ENCODE data around the gene CBX1. TPM values are rescaled to one million over a fixed set of nuclear protein-coding genes. Genes with fewer than 3 reads are reported as not detected.

Gene CBX1
- total and polyA plus RNA-seq, 2 of the 13 experiments (the other 11 are each of a cell fraction or from before 2014, with no cell fraction given), result 17.8 to 108 TPM

DNA sequence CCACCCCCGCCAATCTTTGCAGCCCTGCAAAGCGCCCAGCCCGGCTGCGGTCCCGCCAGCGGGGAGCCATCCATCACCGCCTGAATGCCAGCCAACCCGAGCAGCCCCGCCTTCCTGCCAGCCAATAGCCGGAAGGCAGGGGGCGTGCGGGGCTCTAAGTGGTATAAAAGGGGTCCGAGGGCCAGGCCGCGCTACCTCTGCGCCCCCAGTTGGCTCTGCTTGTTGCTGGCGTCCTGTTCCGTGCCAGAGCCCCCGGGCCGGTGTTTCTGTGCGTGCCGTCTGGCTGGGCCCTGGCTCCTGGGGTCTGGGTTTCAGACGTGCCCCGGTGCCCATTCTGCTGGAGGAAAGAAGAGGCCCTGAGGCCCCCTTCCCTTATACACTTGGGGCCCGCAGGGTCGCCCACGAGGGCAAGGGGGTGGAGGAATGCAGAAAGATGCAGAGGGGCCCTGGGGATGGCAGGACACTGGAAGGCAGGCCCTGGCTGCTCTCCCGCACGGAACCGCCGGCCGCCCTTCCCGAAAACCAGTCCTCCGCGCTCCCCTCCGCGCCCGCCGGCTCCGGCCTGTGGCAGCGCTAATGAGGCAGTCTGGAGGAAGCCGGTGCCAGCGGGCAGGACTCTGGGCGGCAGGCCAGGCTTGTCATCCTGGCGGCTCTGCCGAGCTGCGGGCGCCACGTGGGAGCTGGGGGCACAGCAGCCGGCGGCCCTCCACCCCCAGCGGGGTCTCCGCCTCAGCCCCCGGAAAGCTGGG, 77.7 kb downstream of the CBX1 start (continued):
- TF ChIP-seq, protein P1, sequence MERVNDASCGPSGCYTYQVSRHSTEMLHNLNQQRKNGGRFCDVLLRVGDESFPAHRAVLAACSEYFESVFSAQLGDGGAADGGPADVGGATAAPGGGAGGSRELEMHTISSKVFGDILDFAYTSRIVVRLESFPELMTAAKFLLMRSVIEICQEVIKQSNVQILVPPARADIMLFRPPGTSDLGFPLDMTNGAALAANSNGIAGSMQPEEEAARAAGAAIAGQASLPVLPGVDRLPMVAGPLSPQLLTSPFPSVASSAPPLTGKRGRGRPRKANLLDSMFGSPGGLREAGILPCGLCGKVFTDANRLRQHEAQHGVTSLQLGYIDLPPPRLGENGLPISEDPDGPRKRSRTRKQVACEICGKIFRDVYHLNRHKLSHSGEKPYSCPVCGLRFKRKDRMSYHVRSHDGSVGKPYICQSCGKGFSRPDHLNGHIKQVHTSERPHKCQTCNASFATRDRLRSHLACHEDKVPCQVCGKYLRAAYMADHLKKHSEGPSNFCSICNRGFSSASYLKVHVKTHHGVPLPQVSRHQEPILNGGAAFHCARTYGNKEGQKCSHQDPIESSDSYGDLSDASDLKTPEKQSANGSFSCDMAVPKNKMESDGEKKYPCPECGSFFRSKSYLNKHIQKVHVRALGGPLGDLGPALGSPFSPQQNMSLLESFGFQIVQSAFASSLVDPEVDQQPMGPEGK (CRISPR knock-in tag; IDR thresholded peaks at IDR 0.05), result peak; percentile 45
- no peak for TF ChIP-seq NFE2 (CRISPR knock-in tag; IDR thresholded peaks at IDR 0.05)
- no peak for TF ChIP-seq DR1 (CRISPR knock-in tag; IDR thresholded peaks at IDR 0.05)
- TF ChIP-seq HNRNPH1 (optimal IDR thresholded peaks at IDR 0.05; ENCODE audit: low read depth, low read length), result no peak
- TF ChIP-seq RFX3 (CRISPR knock-in tag; IDR thresholded peaks at IDR 0.05), result no peak
- no peak for TF ChIP-seq PHB2 (IDR thresholded peaks at IDR 0.05; ENCODE audit: partially characterized antibody)
- TF ChIP-seq HDAC6 (IDR thresholded peaks at IDR 0.05; ENCODE audit: low read depth, low read length), result no peak
- no peak for TF ChIP-seq TFE3 (CRISPR knock-in tag; IDR thresholded peaks at IDR 0.05)
- TF ChIP-seq GRHL1 (CRISPR knock-in tag; conservative IDR thresholded peaks at IDR 0.05), result no peak
- TF ChIP-seq RARA (CRISPR knock-in tag; IDR thresholded peaks at IDR 0.05), result no peak
- no peak for TF ChIP-seq ZNF432 (CRISPR knock-in tag; IDR thresholded peaks at IDR 0.05; ENCODE audit: borderline replicate concordance)
- no peak for TF ChIP-seq ZNF790 (CRISPR knock-in tag; IDR thresholded peaks at IDR 0.05; ENCODE audit: borderline replicate concordance)
- TF ChIP-seq DZIP1 (CRISPR knock-in tag; IDR thresholded peaks at IDR 0.05), result 0 out of 2 replicates have a peak, but pooled peaks have one; percentile 66
- TF ChIP-seq, protein P2, sequence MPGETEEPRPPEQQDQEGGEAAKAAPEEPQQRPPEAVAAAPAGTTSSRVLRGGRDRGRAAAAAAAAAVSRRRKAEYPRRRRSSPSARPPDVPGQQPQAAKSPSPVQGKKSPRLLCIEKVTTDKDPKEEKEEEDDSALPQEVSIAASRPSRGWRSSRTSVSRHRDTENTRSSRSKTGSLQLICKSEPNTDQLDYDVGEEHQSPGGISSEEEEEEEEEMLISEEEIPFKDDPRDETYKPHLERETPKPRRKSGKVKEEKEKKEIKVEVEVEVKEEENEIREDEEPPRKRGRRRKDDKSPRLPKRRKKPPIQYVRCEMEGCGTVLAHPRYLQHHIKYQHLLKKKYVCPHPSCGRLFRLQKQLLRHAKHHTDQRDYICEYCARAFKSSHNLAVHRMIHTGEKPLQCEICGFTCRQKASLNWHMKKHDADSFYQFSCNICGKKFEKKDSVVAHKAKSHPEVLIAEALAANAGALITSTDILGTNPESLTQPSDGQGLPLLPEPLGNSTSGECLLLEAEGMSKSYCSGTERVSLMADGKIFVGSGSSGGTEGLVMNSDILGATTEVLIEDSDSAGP (CRISPR knock-in tag; IDR thresholded peaks at IDR 0.05; ENCODE audit: borderline replicate concordance), result peak; percentile 69; the same call in 1 of the 2 replicates
- TF ChIP-seq PLRG1 (conservative IDR thresholded peaks at IDR 0.05), result no peak
- no peak for TF ChIP-seq NR2F2 (IDR thresholded peaks at IDR 0.05; ENCODE audit: borderline replicate concordance, low read depth)
- TF ChIP-seq STAG1 (CRISPR knock-in tag; IDR thresholded peaks at IDR 0.05), result no peak; the same call in 1 of the 2 replicates
- TF ChIP-seq SNAPC2 (CRISPR knock-in tag; IDR thresholded peaks at IDR 0.05), result no peak
- TF ChIP-seq GFI1 (CRISPR knock-in tag; IDR thresholded peaks at IDR 0.05; ENCODE audit: borderline replicate concordance), result peak; percentile 38; the same call in 1 of the 2 replicates
- TF ChIP-seq ZNF282 (IDR thresholded peaks at IDR 0.05; ENCODE audit: partially characterized antibody), result no peak
- TF ChIP-seq AKAP8 (CRISPR knock-in tag; IDR thresholded peaks at IDR 0.05), result no peak
